ENCODE results near the gene FBH1.

FBH1 gene

GRCh38 chr10:5924889-5925288, 34.8 kb downstream of the FBH1 start:
- Histone ChIP-seq H3K9ac (ENCODE audit: low read depth, low read length) (no peak overlapping the region), H3K27ac (ENCODE audit: low read depth, low read length) (no peak overlapping the region), H3K4me3 (ENCODE audit: low read depth, low read length) (no peak overlapping the region), H3K27me3 (ENCODE audit: control insufficient read depth, insufficient read depth, low read length) (no peaks in the 10 kb centered on the region), H3K4me1 (ENCODE audit: control insufficient read depth, insufficient read depth, low read length) (no peaks in the 10 kb centered on the region), H3K36me3 (ENCODE audit: control insufficient read depth, insufficient read depth, low read length) (peaks cover 96% of the 10 kb centered on the region), H3K9me3 (ENCODE audit: control insufficient read depth, insufficient read depth, low read length) (no peaks in the 10 kb centered on the region)

GRCh38 chr10:5927306-5927705, 37.3 kb downstream of the FBH1 start:
- no peak overlapping the region for H3K9ac ChIP-seq (ENCODE audit: low read depth, low read length)
- no peak overlapping the region for H3K4me3 ChIP-seq (ENCODE audit: low read depth, low read length)
- H3K27ac ChIP-seq (ENCODE audit: low read depth, low read length): no peak overlapping the region
- no peaks in the 10 kb centered on the region for H3K4me1 ChIP-seq (ENCODE audit: control insufficient read depth, insufficient read depth, low read length)
- H3K9me3 ChIP-seq (ENCODE audit: control insufficient read depth, insufficient read depth, low read length): no peaks in the 10 kb centered on the region
- H3K27me3 ChIP-seq (ENCODE audit: control insufficient read depth, insufficient read depth, low read length): no peaks in the 10 kb centered on the region
- peaks cover 96% of the 10 kb centered on the region for H3K36me3 ChIP-seq (ENCODE audit: control insufficient read depth, insufficient read depth, low read length)

- Histone ChIP-seq H3K36me3 (ENCODE audit: control insufficient read depth, insufficient read depth, low read length) (peaks cover 83% of the 10 kb centered on the region), H3K27me3 (ENCODE audit: control insufficient read depth, insufficient read depth, low read length) (no peaks in the 10 kb centered on the region), H3K4me1 (ENCODE audit: control insufficient read depth, insufficient read depth, low read length) (no peaks in the 10 kb centered on the region)
Observed at GRCh38 chr10:5929442-5929841, 39.4 kb downstream of the FBH1 start.

DNA sequence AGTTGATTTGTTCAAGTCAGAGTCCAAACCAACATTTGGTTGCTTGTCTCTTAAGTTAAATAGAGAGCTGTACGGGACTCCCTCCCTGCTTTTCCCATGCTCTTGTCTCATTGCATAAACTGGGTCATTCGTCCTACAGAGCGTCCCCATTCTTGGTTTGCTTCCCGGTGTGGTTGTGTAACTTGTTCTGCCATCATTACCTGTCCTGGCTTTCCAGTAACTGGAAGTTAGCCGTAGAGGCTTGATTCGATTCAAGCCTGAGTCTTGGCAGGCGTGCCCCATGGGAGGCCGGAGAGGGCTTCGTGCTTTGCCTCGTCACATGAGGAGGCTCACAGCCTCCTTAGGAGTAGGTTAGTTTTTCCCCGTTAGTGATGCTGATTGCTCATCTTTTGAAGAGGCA, 40.2 kb downstream of the FBH1 start:
- Histone ChIP-seq H3K9me3 (ENCODE audit: control insufficient read depth, insufficient read depth, low read length) (no peaks in the 10 kb centered on the region), H3K9ac (ENCODE audit: low read depth, low read length) (no peak overlapping the region), H3K4me3 (ENCODE audit: low read depth, low read length) (no peak overlapping the region), H3K36me3 (ENCODE audit: control insufficient read depth, insufficient read depth, low read length) (peaks cover 83% of the 10 kb centered on the region), H3K4me1 (ENCODE audit: control insufficient read depth, insufficient read depth, low read length) (no peaks in the 10 kb centered on the region), H3K27me3 (ENCODE audit: control insufficient read depth, insufficient read depth, low read length) (no peaks in the 10 kb centered on the region), H3K27ac (ENCODE audit: low read depth, low read length) (no peak overlapping the region)

More at GRCh38 chr10:5929442-5929841, 39.4 kb downstream of the FBH1 start:
- H3K9me3 ChIP-seq (ENCODE audit: control insufficient read depth, insufficient read depth, low read length): no peaks in the 10 kb centered on the region
- H3K9ac ChIP-seq (ENCODE audit: low read depth, low read length): no peak overlapping the region
- no peak overlapping the region for H3K4me3 ChIP-seq (ENCODE audit: low read depth, low read length)
- no peak overlapping the region for H3K27ac ChIP-seq (ENCODE audit: low read depth, low read length)

- H3K4me3 ChIP-seq (ENCODE audit: low read depth, low read length): no peak overlapping the region
- H3K36me3 ChIP-seq (ENCODE audit: control insufficient read depth, insufficient read depth, low read length): peaks cover 84% of the 10 kb centered on the region
- no peaks in the 10 kb centered on the region for H3K4me1 ChIP-seq (ENCODE audit: control insufficient read depth, insufficient read depth, low read length)
- no peaks in the 10 kb centered on the region for H3K9me3 ChIP-seq (ENCODE audit: control insufficient read depth, insufficient read depth, low read length)
- H3K9ac ChIP-seq (ENCODE audit: low read depth, low read length): no peak overlapping the region
- no peaks in the 10 kb centered on the region for H3K27me3 ChIP-seq (ENCODE audit: control insufficient read depth, insufficient read depth, low read length)
- H3K27ac ChIP-seq (ENCODE audit: low read depth, low read length): no peak overlapping the region
Observed at GRCh38 chr10:5932345-5932744, 42.3 kb downstream of the FBH1 start.

DNA sequence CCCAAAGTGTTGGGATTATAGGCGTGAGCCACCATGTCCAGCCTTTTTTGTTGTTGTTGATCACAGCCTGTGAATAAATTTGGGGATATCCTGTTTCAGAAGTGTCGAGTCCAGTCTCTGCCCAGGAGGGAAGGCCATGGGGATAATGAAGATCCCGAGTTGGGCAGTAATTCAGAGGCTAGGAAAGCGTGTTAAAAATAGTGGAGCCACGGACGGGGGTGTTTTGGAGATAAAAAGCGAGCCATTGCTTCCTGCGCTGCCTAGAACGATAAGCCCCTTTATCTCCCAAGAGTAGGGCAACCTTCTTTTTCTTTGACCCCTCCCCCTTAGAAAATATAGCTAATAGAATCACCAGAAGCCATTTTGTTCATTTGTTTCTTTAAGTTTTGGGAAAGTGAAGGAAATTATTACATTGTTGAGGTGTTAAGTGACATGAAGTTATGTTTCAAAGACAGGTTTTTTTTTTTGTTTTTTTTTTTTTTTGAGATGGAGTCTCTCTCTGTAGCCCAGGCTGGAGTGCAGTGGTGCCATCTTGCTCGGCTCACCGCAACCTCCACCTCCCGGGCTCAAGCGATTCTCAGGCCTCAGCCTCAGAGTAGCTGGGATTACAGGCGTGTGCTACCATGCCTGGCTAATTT, 44.0 kb downstream of the FBH1 start:
- peaks cover 85% of the 10 kb centered on the region for H3K36me3 ChIP-seq (ENCODE audit: control insufficient read depth, insufficient read depth, low read length)
- H3K4me3 ChIP-seq (ENCODE audit: low read depth, low read length): no peak overlapping the region
- H3K9me3 ChIP-seq (ENCODE audit: control insufficient read depth, insufficient read depth, low read length): no peaks in the 10 kb centered on the region
- H3K4me1 ChIP-seq (ENCODE audit: control insufficient read depth, insufficient read depth, low read length): no peaks in the 10 kb centered on the region
- H3K9ac ChIP-seq (ENCODE audit: low read depth, low read length): no peak overlapping the region
- no peak overlapping the region for H3K27ac ChIP-seq (ENCODE audit: low read depth, low read length)
- H3K27me3 ChIP-seq (ENCODE audit: control insufficient read depth, insufficient read depth, low read length): no peaks in the 10 kb centered on the region

DNA sequence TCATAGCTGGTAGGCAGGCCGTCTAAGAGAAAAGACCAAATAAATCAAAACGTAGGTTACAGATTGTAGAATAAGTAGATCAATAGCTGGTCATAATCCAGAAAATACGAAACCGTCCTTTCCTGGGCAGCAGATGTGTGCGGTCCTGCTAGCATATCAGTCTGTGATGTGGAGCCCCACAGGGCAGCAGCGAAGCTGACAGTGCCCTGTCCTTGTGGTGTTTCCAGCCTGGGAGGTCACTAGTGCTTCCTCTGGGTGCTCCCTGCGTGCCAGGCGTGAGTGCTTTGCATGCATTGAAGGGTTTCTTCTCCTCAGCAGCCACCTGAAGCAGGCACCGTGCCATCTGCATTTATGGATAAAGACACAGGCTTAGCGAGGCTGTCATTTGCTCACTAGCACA, 45.6 kb downstream of the FBH1 start:
- Histone ChIP-seq H3K4me1 (ENCODE audit: control insufficient read depth, insufficient read depth, low read length) (no peaks in the 10 kb centered on the region), H3K9ac (ENCODE audit: low read depth, low read length) (no peak overlapping the region), H3K4me3 (ENCODE audit: low read depth, low read length) (no peak overlapping the region), H3K9me3 (ENCODE audit: control insufficient read depth, insufficient read depth, low read length) (no peaks in the 10 kb centered on the region), H3K27me3 (ENCODE audit: control insufficient read depth, insufficient read depth, low read length) (no peaks in the 10 kb centered on the region), H3K27ac (ENCODE audit: low read depth, low read length) (no peak overlapping the region), H3K36me3 (ENCODE audit: control insufficient read depth, insufficient read depth, low read length) (peaks cover 69% of the 10 kb centered on the region)

GRCh38 chr10:5937016-5937415, 47.0 kb downstream of the FBH1 start:
- Histone ChIP-seq H3K27me3 (ENCODE audit: control insufficient read depth, insufficient read depth, low read length) (no peaks in the 10 kb centered on the region), H3K27ac (ENCODE audit: low read depth, low read length) (no peak overlapping the region), H3K9me3 (ENCODE audit: control insufficient read depth, insufficient read depth, low read length) (no peaks in the 10 kb centered on the region), H3K36me3 (ENCODE audit: control insufficient read depth, insufficient read depth, low read length) (peaks cover 55% of the 10 kb centered on the region), H3K4me1 (ENCODE audit: control insufficient read depth, insufficient read depth, low read length) (no peaks in the 10 kb centered on the region), H3K9ac (ENCODE audit: low read depth, low read length) (no peak overlapping the region), H3K4me3 (ENCODE audit: low read depth, low read length) (no peak overlapping the region)

GRCh38 chr10:5938291-5938690, 48.2 kb downstream of the FBH1 start:
- H3K4me3 ChIP-seq (ENCODE audit: low read depth, low read length): no peak overlapping the region
- no peaks in the 10 kb centered on the region for H3K9me3 ChIP-seq (ENCODE audit: control insufficient read depth, insufficient read depth, low read length)
- H3K9ac ChIP-seq (ENCODE audit: low read depth, low read length): no peak overlapping the region
- no peaks in the 10 kb centered on the region for H3K27me3 ChIP-seq (ENCODE audit: control insufficient read depth, insufficient read depth, low read length)
- peaks cover 48% of the 10 kb centered on the region for H3K36me3 ChIP-seq (ENCODE audit: control insufficient read depth, insufficient read depth, low read length)
- H3K4me1 ChIP-seq (ENCODE audit: control insufficient read depth, insufficient read depth, low read length): 0 out of 2 replicates have a peak, but pooled peaks cover under 1% of the 10 kb centered on the region
- H3K27ac ChIP-seq (ENCODE audit: low read depth, low read length): no peak overlapping the region

- Histone ChIP-seq H3K4me1 (ENCODE audit: control insufficient read depth, insufficient read depth, low read length) (peaks cover 16% of the 10 kb centered on the region), H3K9ac (ENCODE audit: low read depth, low read length) (no peak overlapping the region), H3K27me3 (ENCODE audit: control insufficient read depth, insufficient read depth, low read length) (no peaks in the 10 kb centered on the region), H3K27ac (ENCODE audit: low read depth, low read length) (no peak overlapping the region), H3K4me3 (ENCODE audit: low read depth, low read length) (no peak overlapping the region), H3K36me3 (ENCODE audit: control insufficient read depth, insufficient read depth, low read length) (peaks cover 32% of the 10 kb centered on the region), H3K9me3 (ENCODE audit: control insufficient read depth, insufficient read depth, low read length) (no peaks in the 10 kb centered on the region)
Observed at GRCh38 chr10:5940807-5941218, 50.8 kb downstream of the FBH1 start.

DNA sequence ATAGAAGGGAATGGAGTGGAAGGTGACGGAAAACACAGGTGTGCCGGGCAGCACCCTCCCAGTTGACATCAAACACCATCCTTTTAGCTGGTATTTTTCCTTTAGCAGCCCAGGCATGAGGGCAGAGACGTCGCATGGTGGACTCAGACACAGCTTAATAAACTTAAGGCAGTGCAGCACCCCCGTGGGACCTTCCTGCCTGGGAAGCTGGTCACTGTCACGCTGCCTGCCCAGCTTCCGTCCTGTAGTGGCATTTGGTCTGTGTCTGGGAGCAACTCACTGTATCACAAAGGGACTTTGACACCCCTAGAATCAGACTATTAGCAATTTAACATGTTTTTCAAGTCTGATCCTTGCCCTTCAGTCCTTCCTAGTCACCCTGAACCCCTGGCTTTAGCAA, 51.5 kb downstream of the FBH1 start:
- peaks cover 24% of the 10 kb centered on the region for H3K36me3 ChIP-seq (ENCODE audit: control insufficient read depth, insufficient read depth, low read length)
- no peaks in the 10 kb centered on the region for H3K27me3 ChIP-seq (ENCODE audit: control insufficient read depth, insufficient read depth, low read length)
- no peak overlapping the region for H3K27ac ChIP-seq (ENCODE audit: low read depth, low read length)
- H3K9ac ChIP-seq (ENCODE audit: low read depth, low read length): no peak overlapping the region
- H3K4me1 ChIP-seq (ENCODE audit: control insufficient read depth, insufficient read depth, low read length): peaks cover 16% of the 10 kb centered on the region
- H3K4me3 ChIP-seq (ENCODE audit: low read depth, low read length): no peak overlapping the region
- no peaks in the 10 kb centered on the region for H3K9me3 ChIP-seq (ENCODE audit: control insufficient read depth, insufficient read depth, low read length)

Measured in HUES48 (cell line).